ENCODE data around the gene ANKS6. TPM values are rescaled to one million over a fixed set of nuclear protein-coding genes. Genes with fewer than 3 reads are reported as not detected.

Gene ANKS6
- total RNA-seq, 3 donors from 2014 or later (not counting 1 experiment from before 2014, with no cell fraction given): 8.1 to 12.6 (median 10.5) TPM

DNA sequence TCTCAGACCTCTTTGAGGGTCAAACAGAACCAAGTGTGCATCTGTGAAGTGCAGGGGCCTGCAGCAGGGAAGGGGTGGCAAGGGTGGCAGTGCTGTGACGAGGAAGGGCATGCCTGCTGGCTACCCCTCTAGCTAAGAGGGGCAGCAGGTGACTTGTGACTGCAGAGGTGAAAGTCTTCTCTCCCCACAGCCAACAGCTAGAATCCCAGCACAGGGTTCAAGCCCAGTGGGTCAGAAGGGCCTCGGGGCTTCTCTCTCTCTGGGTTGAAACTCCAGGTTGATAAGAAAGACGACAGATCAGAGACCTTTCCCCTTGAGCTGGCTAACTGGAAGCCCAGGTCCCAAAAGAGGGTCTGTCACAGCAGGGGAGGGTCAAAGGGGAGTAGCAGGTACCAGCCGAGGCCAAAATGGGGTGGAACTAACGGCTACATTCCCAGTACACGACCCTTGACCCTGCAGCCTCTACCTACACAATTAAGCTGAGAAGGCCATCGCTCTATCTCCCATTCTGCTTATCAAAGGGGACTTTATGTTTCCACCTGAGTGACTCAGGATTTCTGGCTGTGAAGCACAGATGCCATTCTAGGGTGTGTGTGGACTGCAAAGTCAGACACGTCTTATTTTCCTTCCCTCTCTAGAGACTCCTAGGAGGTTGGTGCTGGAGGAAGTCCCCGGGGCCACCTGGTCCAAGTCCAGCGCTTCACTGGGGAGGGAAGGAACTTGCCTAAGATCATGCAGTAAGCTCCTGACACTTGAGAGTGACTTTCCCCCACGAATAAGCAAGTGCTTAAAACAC lies 14.6 kb downstream of the ANKS6 start:
- Histone ChIP-seq H3K36me3 (ENCODE audit: control insufficient read depth, insufficient read depth, low read length) (peaks cover 2% of the 10 kb centered on the region), H3K4me1 (ENCODE audit: control insufficient read depth, insufficient read depth, low read length) (no peaks in the 10 kb centered on the region), H3K27me3 (ENCODE audit: control insufficient read depth, insufficient read depth, low read length) (no peaks in the 10 kb centered on the region), H3K27ac (ENCODE audit: low read length) (no peak overlapping the region), H3K4me3 (ENCODE audit: low read length) (no peak overlapping the region), H3K9me3 (ENCODE audit: control insufficient read depth, insufficient read depth, low read length) (no peaks in the 10 kb centered on the region)
- Mint-ChIP-seq H3K36me3 (no peaks in the 10 kb centered on the region), H3K27me3 (ENCODE audit: low read depth in 2 of 2) (no peaks in the 10 kb centered on the region), H3K27ac (no peak overlapping the region), H3K9me3 (no peaks in the 10 kb centered on the region), H3K4me3 (no peak overlapping the region), H3K4me1 (peaks cover 0 to 3% of the 10 kb centered on the region in 2 donors)
- ATAC-seq (no peak), DNase-seq (no peak)
- TF ChIP-seq CTCF (IDR thresholded peaks at IDR 0.05): no peak
- intact Hi-C loops (cut with micrococcal nuclease): no loop called here
- WGBS (ENCODE audit: insufficient coverage): 89% methylated on average over 10 of the region's 11 CpGs

- H3K9me3 ChIP-seq (ENCODE audit: control insufficient read depth, insufficient read depth, low read length): no peaks in the 10 kb centered on the region
- Mint-ChIP-seq H3K36me3 (no peaks in the 10 kb centered on the region), H3K9me3 (no peaks in the 10 kb centered on the region), H3K27me3 (ENCODE audit: low read depth in 2 of 2) (no peaks in the 10 kb centered on the region), H3K4me3 (no peak overlapping the region), H3K27ac (no peak overlapping the region), H3K4me1 (peaks cover 0 to 7% of the 10 kb centered on the region in 2 donors)
- DNase-seq (no peak), ATAC-seq (no peak)
- TF ChIP-seq CTCF (IDR thresholded peaks at IDR 0.05): no peak
- H3K27me3 ChIP-seq (ENCODE audit: control insufficient read depth, insufficient read depth, low read length): no peaks in the 10 kb centered on the region
- no peak overlapping the region for H3K27ac ChIP-seq (ENCODE audit: low read length)
- no peaks in the 10 kb centered on the region for H3K4me1 ChIP-seq (ENCODE audit: control insufficient read depth, insufficient read depth, low read length)
- H3K36me3 ChIP-seq (ENCODE audit: control insufficient read depth, insufficient read depth, low read length): peaks cover 2% of the 10 kb centered on the region
- intact Hi-C loops (cut with micrococcal nuclease): no loop called here
- H3K4me3 ChIP-seq (ENCODE audit: low read length): no peak overlapping the region
- WGBS (ENCODE audit: insufficient coverage): 92% methylated on average over 9 of the region's 11 CpGs
Observed at GRCh38 chr9:98780059-98780749, 16.2 kb downstream of the ANKS6 start.

DNA sequence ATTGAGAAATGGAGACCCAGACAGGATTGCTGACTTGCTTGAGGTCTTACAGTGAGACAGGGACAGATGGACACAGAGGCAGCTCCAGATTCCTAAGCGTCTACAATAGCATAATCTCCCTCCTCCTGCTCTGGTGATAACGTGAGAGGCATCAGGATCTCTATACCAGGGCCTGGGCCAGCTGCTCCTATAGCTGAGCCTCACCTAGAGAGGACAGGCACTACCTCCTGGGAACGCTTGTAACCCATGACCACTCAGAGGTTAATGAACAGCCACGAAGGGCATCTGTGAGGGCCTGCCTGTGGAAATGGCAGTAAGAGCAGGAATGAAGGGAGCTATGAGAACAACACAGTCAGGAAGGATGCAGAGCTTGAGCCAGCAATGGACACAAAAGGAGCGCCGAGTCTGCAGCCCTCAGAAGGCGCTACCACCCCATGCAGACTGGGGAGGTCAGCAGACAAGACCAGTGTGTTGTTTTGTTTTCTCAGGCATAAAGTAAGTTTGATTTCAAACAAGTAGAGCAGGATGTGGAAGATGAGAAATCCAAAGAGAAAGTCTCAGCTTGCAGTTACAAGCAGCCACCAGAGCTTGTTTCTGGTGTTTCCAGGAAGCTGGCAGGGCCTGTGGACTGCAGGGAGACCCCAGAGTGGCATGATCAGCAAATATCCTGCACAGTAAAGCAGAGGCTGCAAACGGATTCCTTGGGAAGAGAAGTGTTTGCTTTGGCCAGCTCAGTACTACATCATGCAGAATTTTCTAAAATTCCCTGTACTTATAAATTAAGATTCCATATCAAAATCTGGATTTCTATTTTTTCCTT lies 17.4 kb downstream of the ANKS6 start:
- TF ChIP-seq CTCF (IDR thresholded peaks at IDR 0.05): no peak
- intact Hi-C loops (cut with micrococcal nuclease): loop anchor here (10.0 kb wide), 1 partner anchor 244 kb away; no protein-coding TSS in a partner anchor
- no peak for ATAC-seq
- Histone ChIP-seq H3K4me3 (ENCODE audit: low read length) (no peak overlapping the region), H3K27me3 (ENCODE audit: control insufficient read depth, insufficient read depth, low read length) (no peaks in the 10 kb centered on the region), H3K9me3 (ENCODE audit: control insufficient read depth, insufficient read depth, low read length) (no peaks in the 10 kb centered on the region), H3K27ac (ENCODE audit: low read length) (no peak overlapping the region), H3K36me3 (ENCODE audit: control insufficient read depth, insufficient read depth, low read length) (peaks cover 2% of the 10 kb centered on the region), H3K4me1 (ENCODE audit: control insufficient read depth, insufficient read depth, low read length) (no peaks in the 10 kb centered on the region)
- H3K4me3 Mint-ChIP-seq: no peak overlapping the region
- H3K36me3 Mint-ChIP-seq: no peaks in the 10 kb centered on the region
- no peaks in the 10 kb centered on the region for H3K9me3 Mint-ChIP-seq
- 97% methylated on average over 8 of the region's 8 CpGs for WGBS (ENCODE audit: insufficient coverage)
- peaks cover 0 to 7% of the 10 kb centered on the region in 2 donors for H3K4me1 Mint-ChIP-seq
- no peaks in the 10 kb centered on the region for H3K27me3 Mint-ChIP-seq (ENCODE audit: low read depth in 2 of 2)
- no peak overlapping the region for H3K27ac Mint-ChIP-seq
- no peak for DNase-seq

All from natural killer cell (primary cell).